HG02973 (cell line): ENCODE results near the gene EFS.

Experiments used
- ATAC-seq: cut with Tn5 transposase; IDR thresholded peaks from one replicate; pipeline ENCODE4 v1.9.1; 2021; ENCODE audit warnings: moderate library complexity; ENCODE audit not compliant: unreplicated experiment

EFS gene

GRCh38 chr14:23380197-23380914 is 15.4 kb upstream of the EFS start:
- ATAC-seq: no peak

DNA sequence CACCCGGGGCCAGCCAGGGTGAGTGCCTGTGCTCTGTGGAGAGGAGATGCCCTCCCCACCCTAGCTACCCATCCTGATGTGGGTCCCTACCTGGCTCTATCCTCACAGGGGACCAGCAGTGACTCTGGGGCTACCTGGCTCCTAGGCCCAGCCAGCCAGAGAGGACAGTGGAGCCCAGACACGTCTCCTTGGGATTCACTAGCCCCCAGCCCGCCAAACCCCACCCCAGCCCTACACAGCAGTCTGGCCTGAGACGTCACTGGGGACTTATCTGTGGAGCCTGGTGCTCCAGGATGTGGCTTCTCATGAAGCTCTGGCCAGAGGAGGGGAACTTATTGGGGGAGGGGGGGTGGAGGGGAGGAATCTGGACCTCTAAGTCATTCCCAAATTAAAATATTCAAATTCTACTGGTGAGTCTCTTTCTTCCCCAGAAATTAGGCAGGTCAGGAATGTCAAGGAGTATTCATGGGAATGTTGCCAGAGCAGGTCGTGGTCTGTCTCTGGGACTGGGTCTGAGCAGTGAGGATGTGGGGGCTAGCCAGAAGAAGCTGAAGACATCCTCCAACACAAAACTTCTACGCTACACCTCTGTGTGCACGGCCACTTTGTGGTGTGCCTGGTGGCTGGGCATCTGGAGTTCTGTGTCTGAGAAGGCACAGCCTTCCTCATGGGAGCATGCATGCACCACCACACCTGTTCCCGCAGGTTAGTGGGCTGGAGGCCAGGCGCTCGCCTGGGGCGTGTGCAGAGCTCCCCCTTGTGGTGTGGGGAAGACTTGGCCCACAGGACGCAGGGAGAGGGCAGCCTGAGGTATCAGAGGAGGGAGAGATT is 14.6 kb upstream of the EFS start:
- no peak for ATAC-seq

- no peak for ATAC-seq
Observed at GRCh38 chr14:23378612-23379220, 13.7 kb upstream of the EFS start.

- no peak for ATAC-seq
Observed at GRCh38 chr14:23377573-23378563, 12.9 kb upstream of the EFS start.

- no peak for ATAC-seq
Observed at GRCh38 chr14:23377198-23377550, 12.2 kb upstream of the EFS start.

GRCh38 chr14:23376482-23377197 is 11.7 kb upstream of the EFS start, which contains the start of gene CMTM5:
Gene CMTM5 (plus strand): TSS chr14:23377046. CDS start chr14:23377252, 206 bp downstream.
- no peak for ATAC-seq

- ATAC-seq: no peak
Observed at GRCh38 chr14:23375527-23376251, 10.7 kb upstream of the EFS start.

DNA sequence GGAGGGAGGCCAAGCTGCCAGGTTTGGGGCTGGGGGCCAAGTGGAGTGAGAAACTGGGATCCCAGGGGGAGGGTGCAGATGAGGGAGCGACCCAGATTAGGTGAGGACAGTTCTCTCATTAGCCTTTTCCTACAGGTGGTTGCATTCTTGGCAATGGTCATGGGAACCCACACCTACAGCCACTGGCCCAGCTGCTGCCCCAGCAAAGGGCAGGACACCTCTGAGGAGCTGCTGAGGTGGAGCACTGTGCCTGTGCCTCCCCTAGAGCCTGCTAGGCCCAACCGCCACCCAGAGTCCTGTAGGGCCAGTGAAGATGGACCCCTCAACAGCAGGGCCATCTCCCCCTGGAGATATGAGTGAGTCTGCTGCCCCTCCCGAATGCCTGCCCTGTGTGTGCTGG is 8.1 kb upstream of the EFS start:
- no peak for ATAC-seq

DNA sequence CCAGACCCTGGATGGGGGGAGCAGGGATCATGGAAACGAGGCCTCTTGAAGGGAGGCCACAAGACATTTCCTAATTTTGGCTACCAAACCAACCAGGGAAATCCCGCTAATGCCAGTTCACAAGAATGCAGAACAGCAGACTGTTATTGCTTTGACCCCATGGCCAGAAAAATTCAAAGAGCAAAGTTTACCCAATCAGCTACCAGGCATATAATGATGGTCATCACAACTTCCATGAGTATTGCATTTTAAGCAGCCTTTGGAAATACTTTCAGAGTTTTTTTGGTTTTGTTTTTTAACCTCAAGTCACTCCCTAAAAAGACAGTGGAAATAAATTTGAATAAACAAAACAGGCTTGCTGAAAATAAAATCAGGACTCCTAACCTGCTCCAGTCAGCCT is 7.5 kb upstream of the EFS start, which contains the start of gene IL25:
TSS of gene IL25 (plus strand) at position 301 of the 400 bp plus-strand sequence.
- ATAC-seq: no peak

GRCh38 chr14:23371865-23372264 is 6.9 kb upstream of the EFS start:
- no peak for ATAC-seq

DNA sequence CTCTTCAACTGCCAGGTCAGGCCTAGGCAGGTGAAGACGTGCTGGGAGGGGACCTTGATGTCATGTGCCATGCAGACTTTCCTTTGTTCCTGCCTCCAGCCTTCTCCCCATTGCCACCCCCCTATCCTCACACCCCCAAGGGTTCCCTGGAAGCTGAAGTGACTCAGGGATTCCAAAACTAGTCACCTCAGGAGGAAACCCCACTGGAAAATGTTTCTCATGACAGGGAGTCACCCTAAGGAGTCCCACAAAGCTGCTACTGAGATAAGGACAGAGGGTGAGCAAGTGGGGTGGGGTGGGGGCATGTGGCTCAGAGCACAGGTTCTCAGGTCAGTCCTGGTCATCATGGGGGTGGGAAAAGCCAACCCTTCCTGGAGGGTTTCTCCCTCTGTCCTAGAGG is 5.2 kb upstream of the EFS start:
- ATAC-seq: no peak

DNA sequence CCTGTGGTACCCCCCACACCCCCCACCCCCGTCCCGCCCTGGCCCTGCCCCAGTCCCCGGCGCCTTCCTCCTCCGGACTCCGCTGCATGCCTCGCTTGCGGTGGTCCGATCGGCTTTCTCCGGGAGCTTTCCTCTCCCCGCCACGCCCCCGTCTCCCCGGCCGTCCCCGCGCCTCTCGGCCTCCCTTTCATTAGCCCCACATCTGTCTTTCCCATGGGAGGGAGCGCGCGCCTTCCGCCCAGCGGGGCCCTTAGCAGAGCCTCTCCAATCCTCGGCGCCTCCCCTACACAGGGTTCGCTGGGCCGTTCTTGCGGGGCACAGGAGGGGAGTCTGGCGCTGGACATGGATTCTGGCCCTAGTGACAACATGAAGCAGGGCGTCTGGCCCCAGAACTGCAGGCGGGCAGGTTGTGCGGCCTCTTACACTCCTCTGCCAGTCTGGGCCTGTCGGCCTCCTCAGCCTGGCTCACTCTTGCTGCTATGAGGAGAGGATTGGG is 1.5 kb upstream of the EFS start:
- no peak for ATAC-seq

- ATAC-seq: no peak
Observed at GRCh38 chr14:23365732-23366425, 907 bp upstream of the EFS start.

GRCh38 chr14:23364164-23365035 is 572 bp downstream of the EFS start:
- no peak for ATAC-seq

GRCh38 chr14:23362200-23362599 is 2.8 kb downstream of the EFS start:
- ATAC-seq: no peak

DNA sequence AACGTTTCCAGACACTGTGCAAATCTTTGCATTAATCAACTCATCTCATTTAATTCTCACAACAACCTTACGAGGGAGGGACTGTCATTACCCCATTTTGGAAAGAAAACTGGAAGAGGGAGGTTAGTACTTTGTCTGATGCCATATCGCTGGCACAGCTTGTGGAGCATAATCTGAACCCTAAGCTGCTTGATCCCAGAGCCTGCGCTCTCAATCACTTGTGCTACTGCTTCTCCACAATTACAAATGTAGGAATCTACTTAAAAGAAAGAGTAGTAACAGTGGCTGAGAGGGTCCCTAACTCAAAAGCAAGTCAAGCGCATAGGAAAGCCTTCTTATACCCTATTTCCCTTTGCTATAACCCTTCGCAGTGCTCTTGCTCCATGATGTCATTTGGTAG is 3.2 kb downstream of the EFS start:
- no peak for ATAC-seq

- ATAC-seq: no peak
Observed at GRCh38 chr14:23361320-23361719, 3.7 kb downstream of the EFS start.

GRCh38 chr14:23360496-23360895 is 4.5 kb downstream of the EFS start:
- no peak for ATAC-seq
